Pancreas (tissue), 10 donors: ENCODE results near the gene PEX6. TPM values are rescaled to one million over a fixed set of nuclear protein-coding genes. Genes with fewer than 3 reads are reported as not detected.

Experiments
- ATAC-seq, 4 donors: fragments of 200-7000 bp; cut with Tn5 transposase; one replicate each; pipeline versions ENCODE4 v1.8.0 to v1.9.1; 2020; ENCODE audit warnings: mild to moderate bottlenecking in 4 of 4, moderate library complexity in 4 of 4
- DNase-seq, 6 donors: peaks; one replicate each; pipeline ENCODE4 v3.0.0-alpha.2; 2020
- FAIRE-seq: peaks from 2 replicates; lab custom pipeline; 2012; peaks lifted over from hg19 to GRCh38; lab: Jason Lieb, UNC
- H3K27ac ChIP-seq, 4 donors: fragments of 200-600 bp; sonication (generic); 1 replicate in 3 of 4; 2 replicates in 1 of 4; pipeline versions ENCODE4 v1.5.0 to v1.8.0; 2020
- H3K27me3 ChIP-seq, 4 donors: fragments of 200-600 bp; one replicate each; pipeline ENCODE4 v1.8.0; 2021
- H3K36me3 ChIP-seq, 3 donors: fragments of 200-600 bp; sonication (generic) in 1 of 3; one replicate each; pipeline versions ENCODE4 v1.5.0 to v1.8.0; 2020 to 2021
- H3K4me1 ChIP-seq, 3 donors: fragments of 200-600 bp; one replicate each; pipeline ENCODE4 v1.8.0; 2021
- H3K4me3 ChIP-seq, 4 donors: fragments of 200-600 bp; sonication (generic) in 2 of 4; one replicate each; pipeline versions ENCODE4 v1.5.0 to v1.8.0; 2020 to 2021
- H3K9me3 ChIP-seq, 4 donors: fragments of 200-600 bp; one replicate each; pipeline ENCODE4 v1.8.0; 2021
- WGBS, 2 donors: extraction: QIAGEN DNeasy Blood & Tissue Kit; methylation state at CpG; one replicate each; pipeline ENCODE4 v1.1.7; 2013; 5-methylcytosine and 5-hydroxymethylcytosine counted together
- intact Hi-C, 3 donors: fragments of 100-400 bp; cut with DNase I; formaldehyde crosslinking; loops; one replicate each; pipeline versions ENCODE4 v1.11.1 to v1.14.2; 2022
- polyA plus RNA-seq, 2 donors: library from polyadenylated mRNA; stranded (reverse); fragments of 200-250 nt; gene quantifications; one replicate each; pipeline ENCODE4 v1.2.3, GENCODE V29; 2013
- total RNA-seq, 6 donors: library from RNA; stranded (reverse); fragmentation: NEBNext Ultra II Directional in 4 of 6; extraction: Animal tissue kit (Norgen Biotek cat#: 25700) in 4 of 6; gene quantifications; one replicate each; pipeline versions ENCODE4 v1.2.1 to v1.2.4, GENCODE V29; 2021 to 2023
- TF ChIP-seq, protein P1 (sequence below), 4 donors: fragments of 200-600 bp; sonication (generic) in 3 of 4; IDR thresholded peaks; one replicate each; pipeline versions ENCODE4 v1.5.0 to v1.8.0; 2021; ENCODE audit warnings: antibody characterized with exemption in 4 of 4
- donor health status: healthy with polysubstance abuse.
- donor health status: DM: no; HTN: no; CAD: no; lungs with moderate emphysema.
- donor health status: DM: no; HTN: no; CAD: no.
- donor health status: control.
- donor health status: control.
- donor health status: Bipolar disorder and iron deficiency.
- donor health status: DM: yes; HTN: yes; CAD: no.
- donor health status: DM: no; HTN: no; CAD: no.
- donor health status: DM: no; HTN: no; CAD: no.
- donor health status: DM: yes; HTN: yes; CAD: no.

Gene PEX6
- total and polyA plus RNA-seq, 8 donors: 11.4 to 24.3 (median 17.6) TPM

DNA sequence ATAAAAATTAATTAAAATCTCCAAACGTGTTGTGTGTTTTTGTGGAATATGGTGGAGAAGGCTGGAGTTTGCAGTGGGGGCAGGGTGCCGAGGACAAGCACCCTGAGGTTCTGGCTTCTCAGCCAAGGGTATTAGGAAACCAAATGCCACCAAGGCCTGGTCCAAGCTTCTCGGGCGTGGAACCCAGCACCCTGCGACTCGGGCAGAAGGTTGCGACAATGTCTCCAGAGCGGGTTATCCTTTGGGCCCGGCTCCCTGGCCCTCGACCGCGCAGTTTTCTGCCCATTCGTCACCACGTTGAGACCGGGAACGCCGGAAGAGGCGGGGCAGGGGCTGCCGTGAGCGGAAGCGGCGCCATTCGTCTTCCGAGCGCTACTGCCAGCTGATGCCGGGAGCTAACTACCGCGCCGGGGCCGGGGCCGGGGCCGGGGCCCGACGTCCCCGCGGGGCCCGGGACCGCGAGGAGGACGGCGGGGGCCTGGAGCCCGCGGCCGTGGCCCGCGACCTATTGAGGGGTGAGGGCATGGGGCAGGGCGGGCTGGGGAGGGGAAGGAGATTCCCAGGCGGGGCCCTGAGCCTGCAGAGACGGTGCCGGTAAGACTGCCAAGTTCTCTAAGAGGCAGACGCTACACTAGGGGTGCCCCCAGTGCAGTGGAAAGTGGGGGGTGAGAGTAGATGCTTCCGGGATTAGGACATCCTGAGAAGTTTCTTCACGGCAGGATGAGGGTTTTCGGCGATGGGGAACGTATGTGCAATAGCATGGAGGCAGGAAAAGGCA is 42.5 kb upstream of the PEX6 start, which contains the start of gene RRP36:
Gene RRP36 (plus strand): TSS at position 354 of the 778 bp plus-strand sequence. CDS start 32 bp downstream, at position 386.
- H3K4me3 ChIP-seq: peak within 1 kb of the TSS; percentile 60 to 96 (median 86)
- TF ChIP-seq, protein P1, sequence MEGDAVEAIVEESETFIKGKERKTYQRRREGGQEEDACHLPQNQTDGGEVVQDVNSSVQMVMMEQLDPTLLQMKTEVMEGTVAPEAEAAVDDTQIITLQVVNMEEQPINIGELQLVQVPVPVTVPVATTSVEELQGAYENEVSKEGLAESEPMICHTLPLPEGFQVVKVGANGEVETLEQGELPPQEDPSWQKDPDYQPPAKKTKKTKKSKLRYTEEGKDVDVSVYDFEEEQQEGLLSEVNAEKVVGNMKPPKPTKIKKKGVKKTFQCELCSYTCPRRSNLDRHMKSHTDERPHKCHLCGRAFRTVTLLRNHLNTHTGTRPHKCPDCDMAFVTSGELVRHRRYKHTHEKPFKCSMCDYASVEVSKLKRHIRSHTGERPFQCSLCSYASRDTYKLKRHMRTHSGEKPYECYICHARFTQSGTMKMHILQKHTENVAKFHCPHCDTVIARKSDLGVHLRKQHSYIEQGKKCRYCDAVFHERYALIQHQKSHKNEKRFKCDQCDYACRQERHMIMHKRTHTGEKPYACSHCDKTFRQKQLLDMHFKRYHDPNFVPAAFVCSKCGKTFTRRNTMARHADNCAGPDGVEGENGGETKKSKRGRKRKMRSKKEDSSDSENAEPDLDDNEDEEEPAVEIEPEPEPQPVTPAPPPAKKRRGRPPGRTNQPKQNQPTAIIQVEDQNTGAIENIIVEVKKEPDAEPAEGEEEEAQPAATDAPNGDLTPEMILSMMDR (IDR thresholded peaks at IDR 0.05): no peak
- H3K9me3 ChIP-seq: no peaks in the 10 kb centered on the region
- FAIRE-seq: no peak
- H3K27me3 ChIP-seq: no peaks in the 10 kb centered on the region
- peak; percentile 76 to 94 (median 80) for DNase-seq
- peaks cover 0 to 24% (median 8%) of the 10 kb centered on the region in 3 donors for H3K36me3 ChIP-seq
- H3K4me1 ChIP-seq: peaks cover 0 to 16% (median 3%) of the 10 kb centered on the region in 3 donors
- peak; percentile 92 to 97 (median 94) for ATAC-seq
- intact Hi-C loops: no loop called here
- peak within 1 kb of the TSS; percentile 64 to 79 (median 70) for H3K27ac ChIP-seq
- 0 to 1% methylated on average over 47 to 56 of the region's 56 CpGs for WGBS, 2 donors

DNA sequence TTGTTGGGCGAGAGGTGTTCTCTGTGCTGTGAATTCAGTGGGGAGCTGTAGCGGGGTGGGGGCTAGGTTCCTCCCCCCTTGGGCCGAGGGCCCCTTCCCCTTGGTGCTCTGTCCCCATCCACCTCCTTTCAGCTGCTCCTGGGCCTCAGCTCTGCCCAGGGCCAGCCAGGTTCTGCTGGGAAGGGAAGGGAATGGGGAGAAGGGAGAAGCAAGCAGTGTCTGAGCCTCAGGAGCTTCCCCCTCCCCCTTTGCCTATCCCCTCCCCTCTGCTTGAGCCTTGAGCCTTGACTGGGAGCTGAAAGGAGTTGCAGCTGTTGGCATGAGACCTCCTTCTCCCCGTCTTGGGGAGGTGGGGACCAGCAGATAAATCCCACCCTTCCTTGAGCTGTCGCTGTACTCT is 41.9 kb upstream of the PEX6 start:
- Histone ChIP-seq H3K27ac (peak overlapping the region; percentile 64 to 79 (median 70)), H3K4me1 (peaks cover 0 to 21% (median 3%) of the 10 kb centered on the region in 3 donors), H3K9me3 (no peaks in the 10 kb centered on the region), H3K36me3 (peaks cover 0 to 18% (median 6%) of the 10 kb centered on the region in 3 donors), H3K27me3 (no peaks in the 10 kb centered on the region), H3K4me3 (peak overlapping the region in 3 of 4 donors; percentile 60 to 96 (median 81))
- 40 to 52% methylated on average over 5 of the region's 5 CpGs for WGBS, 2 donors
- TF ChIP-seq, protein P1 (IDR thresholded peaks at IDR 0.05): no peak
- DNase-seq: peak in 1 of 6 donors; percentile 49
- intact Hi-C loops: no loop called here
- FAIRE-seq: no peak
- ATAC-seq: peak; percentile 9 to 31 (median 20)

DNA sequence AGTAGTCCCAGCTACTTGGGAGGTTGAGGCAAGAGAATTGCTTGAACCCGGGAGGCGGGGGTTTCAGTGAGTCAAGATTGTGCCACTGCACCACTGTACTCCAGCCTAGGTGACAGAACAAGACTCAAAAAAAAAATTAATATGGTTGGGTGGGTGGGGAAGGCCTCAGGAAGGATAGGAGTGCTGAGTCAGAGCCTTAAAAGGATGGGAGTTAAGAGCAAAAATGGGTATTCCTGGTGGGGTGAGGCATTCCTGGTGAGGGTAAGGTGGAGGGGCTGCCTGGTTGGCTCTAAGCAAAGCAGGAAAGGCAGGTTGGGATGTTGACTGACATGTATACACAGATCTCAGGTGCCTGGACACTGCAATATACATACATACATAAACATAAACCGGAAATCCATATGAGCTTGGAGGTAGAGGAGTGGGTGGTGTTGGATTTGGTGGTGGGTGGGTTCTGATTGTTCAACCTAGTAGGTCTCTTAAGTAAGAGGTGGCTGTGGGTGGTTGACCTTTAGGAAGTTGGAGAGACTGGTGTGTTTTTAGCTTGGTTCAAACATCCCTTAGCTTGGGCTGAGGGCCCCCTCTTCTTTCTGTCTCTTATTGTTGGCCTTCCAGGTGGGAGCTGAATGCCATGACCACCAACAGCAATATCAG is 41.2 kb upstream of the PEX6 start:
- no peak for FAIRE-seq

DNA sequence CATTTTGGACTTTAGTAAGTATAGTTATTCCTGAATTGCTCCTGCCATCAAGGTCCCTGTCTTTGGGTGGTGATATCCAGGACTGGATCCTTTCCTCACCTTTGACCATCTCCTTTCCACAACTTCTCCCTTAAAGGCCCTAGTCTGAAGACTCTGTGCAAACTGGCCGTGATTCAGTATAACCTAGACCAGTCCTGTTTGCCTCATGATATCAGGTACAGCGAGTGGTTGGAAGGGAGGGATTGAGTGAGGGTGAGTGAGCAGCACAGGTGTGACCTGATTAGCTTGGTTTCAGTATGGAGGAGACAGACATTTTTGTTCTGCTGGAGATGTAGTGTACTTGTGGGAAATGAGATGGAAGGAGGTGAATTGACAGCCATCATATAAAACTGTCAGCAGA is 40.2 kb upstream of the PEX6 start:
- TF ChIP-seq, protein P1 (IDR thresholded peaks at IDR 0.05): no peak
- DNase-seq: no peak
- 63 to 71% methylated on average over 2 of the region's 2 CpGs for WGBS, 2 donors

More for the DNA sequence above, 41.2 kb upstream of the PEX6 start:
- Histone ChIP-seq H3K27me3 (no peaks in the 10 kb centered on the region), H3K4me3 (no peak overlapping the region), H3K36me3 (peaks cover 0 to 13% (median 3%) of the 10 kb centered on the region in 3 donors), H3K27ac (no peak overlapping the region), H3K9me3 (no peaks in the 10 kb centered on the region), H3K4me1 (peaks cover 0 to 25% (median 3%) of the 10 kb centered on the region in 3 donors)
- intact Hi-C loops: no loop called here
- DNase-seq (peak in 1 of 6 donors; percentile 2), ATAC-seq (no peak)
- TF ChIP-seq, protein P1 (IDR thresholded peaks at IDR 0.05): no peak
- 92 to 97% methylated on average over 3 of the region's 3 CpGs for WGBS, 2 donors

More for the DNA sequence above, 40.2 kb upstream of the PEX6 start:
- Histone ChIP-seq H3K9me3 (no peaks in the 10 kb centered on the region), H3K27me3 (no peaks in the 10 kb centered on the region), H3K36me3 (peaks cover 0 to 6% (median 0%) of the 10 kb centered on the region in 3 donors), H3K4me3 (no peak overlapping the region), H3K4me1 (peaks cover 0 to 31% (median 3%) of the 10 kb centered on the region in 3 donors), H3K27ac (no peak overlapping the region)
- FAIRE-seq (no peak), ATAC-seq (no peak)
- intact Hi-C loops: no loop called here
